ENCODE measurements around the gene RB1. TPM values are rescaled to one million over a fixed set of nuclear protein-coding genes. Genes with fewer than 3 reads are reported as not detected.

RB1 gene
- total and polyA plus RNA-seq, 9 of the 15 experiments (the other 6 are each of a cell fraction or from before 2014, with no cell fraction given), result 5.0 to 23.8 (median 17.9) TPM

DNA sequence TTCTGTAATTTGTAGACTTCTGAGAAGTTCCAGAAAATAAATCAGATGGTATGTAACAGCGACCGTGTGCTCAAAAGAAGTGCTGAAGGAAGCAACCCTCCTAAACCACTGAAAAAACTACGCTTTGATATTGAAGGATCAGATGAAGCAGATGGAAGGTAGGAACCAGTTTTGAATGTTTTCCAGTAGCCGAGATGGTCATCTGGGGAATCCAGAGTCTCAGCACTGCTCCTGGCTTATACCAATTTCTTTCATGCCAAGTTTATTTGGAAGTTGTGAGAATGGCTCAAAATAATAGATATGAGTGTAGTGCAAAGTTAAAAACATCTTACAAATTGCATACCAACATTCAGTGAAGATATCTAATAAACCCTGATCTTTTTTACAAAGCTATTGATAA lies 173.1 kb downstream of the RB1 start:
- H3K4me1 ChIP-seq (replicated peaks in 1 of 2; ENCODE audit: control insufficient read depth in 2 of 2, insufficient read depth in 2 of 2, low read length in 2 of 2), result no peaks in the 10 kb centered on the region
- H3K4me3 ChIP-seq, result no peak overlapping the region
- in situ Hi-C loops (cut with MboI), result no loop called here
- H4K20me1 ChIP-seq (replicated peaks; ENCODE audit: control insufficient read depth, insufficient read depth, low read length), result no peaks in the 10 kb centered on the region
- intact Hi-C loops (cut with micrococcal nuclease), result no loop called here
- DNase-seq (ENCODE audit: extremely low read depth in 1 of 4, low spot score in 3 of 4) (no peak), ATAC-seq (no peak), FAIRE-seq (no peak)
- CTCF ChIA-PET (ENCODE audit: low intra/inter-chr PET ratio), result no interaction called here
- no peaks in the 10 kb centered on the region for H3K27me3 ChIP-seq (ENCODE audit: control insufficient read depth in 2 of 2, insufficient read depth in 2 of 2, low read length in 2 of 2)
- POLR2A ChIA-PET, result interaction anchor here (0.7 kb wide), 1 partner anchor 173 kb away, joined by 3 read pairs; no protein-coding TSS in a partner anchor
- WGBS (ENCODE audit: insufficient coverage, low coverage, missing lambda C conversion rate), result 61% methylated on average over 4 of the region's 4 CpGs
- peaks cover 3% of the 10 kb centered on the region; the same call in 1 of the 3 replicates for H3K36me3 ChIP-seq (ENCODE audit: control insufficient read depth, insufficient read depth, low read length)
- no peak overlapping the region for H2AFZ ChIP-seq (ENCODE audit: low read depth, low read length)
- H3K9me1 ChIP-seq (ENCODE audit: control insufficient read depth, insufficient read depth, low read length), result no peaks in the 10 kb centered on the region
- H3K9ac ChIP-seq (ENCODE audit: insufficient read depth in 1 of 2, low read depth in 2 of 2, low read length in 2 of 2), result no peak overlapping the region
- no peak overlapping the region for H3K4me2 ChIP-seq (ENCODE audit: insufficient read depth, low read length)
- H3K79me2 ChIP-seq (ENCODE audit: control insufficient read depth, insufficient read depth, low read length), result no peaks in the 10 kb centered on the region
- no peaks in the 10 kb centered on the region for H3K9me3 ChIP-seq (replicated peaks; ENCODE audit: control insufficient read depth, insufficient read depth, low read depth, low read length)
- H3K27ac ChIP-seq (ENCODE audit: extremely low read depth, low read depth, low read length), result no peak overlapping the region
- BruUV-seq (replicated peaks), result no TSS peak
- TF ChIP-seq, protein P1, sequence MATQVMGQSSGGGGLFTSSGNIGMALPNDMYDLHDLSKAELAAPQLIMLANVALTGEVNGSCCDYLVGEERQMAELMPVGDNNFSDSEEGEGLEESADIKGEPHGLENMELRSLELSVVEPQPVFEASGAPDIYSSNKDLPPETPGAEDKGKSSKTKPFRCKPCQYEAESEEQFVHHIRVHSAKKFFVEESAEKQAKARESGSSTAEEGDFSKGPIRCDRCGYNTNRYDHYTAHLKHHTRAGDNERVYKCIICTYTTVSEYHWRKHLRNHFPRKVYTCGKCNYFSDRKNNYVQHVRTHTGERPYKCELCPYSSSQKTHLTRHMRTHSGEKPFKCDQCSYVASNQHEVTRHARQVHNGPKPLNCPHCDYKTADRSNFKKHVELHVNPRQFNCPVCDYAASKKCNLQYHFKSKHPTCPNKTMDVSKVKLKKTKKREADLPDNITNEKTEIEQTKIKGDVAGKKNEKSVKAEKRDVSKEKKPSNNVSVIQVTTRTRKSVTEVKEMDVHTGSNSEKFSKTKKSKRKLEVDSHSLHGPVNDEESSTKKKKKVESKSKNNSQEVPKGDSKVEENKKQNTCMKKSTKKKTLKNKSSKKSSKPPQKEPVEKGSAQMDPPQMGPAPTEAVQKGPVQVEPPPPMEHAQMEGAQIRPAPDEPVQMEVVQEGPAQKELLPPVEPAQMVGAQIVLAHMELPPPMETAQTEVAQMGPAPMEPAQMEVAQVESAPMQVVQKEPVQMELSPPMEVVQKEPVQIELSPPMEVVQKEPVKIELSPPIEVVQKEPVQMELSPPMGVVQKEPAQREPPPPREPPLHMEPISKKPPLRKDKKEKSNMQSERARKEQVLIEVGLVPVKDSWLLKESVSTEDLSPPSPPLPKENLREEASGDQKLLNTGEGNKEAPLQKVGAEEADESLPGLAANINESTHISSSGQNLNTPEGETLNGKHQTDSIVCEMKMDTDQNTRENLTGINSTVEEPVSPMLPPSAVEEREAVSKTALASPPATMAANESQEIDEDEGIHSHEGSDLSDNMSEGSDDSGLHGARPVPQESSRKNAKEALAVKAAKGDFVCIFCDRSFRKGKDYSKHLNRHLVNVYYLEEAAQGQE (IDR thresholded peaks at IDR 0.05; ENCODE audit: borderline replicate concordance), result no peak
- TF ChIP-seq, protein P1 (CRISPR knock-in tag; IDR thresholded peaks at IDR 0.05; ENCODE audit: low read depth), result no peak
- TF ChIP-seq, protein P2, sequence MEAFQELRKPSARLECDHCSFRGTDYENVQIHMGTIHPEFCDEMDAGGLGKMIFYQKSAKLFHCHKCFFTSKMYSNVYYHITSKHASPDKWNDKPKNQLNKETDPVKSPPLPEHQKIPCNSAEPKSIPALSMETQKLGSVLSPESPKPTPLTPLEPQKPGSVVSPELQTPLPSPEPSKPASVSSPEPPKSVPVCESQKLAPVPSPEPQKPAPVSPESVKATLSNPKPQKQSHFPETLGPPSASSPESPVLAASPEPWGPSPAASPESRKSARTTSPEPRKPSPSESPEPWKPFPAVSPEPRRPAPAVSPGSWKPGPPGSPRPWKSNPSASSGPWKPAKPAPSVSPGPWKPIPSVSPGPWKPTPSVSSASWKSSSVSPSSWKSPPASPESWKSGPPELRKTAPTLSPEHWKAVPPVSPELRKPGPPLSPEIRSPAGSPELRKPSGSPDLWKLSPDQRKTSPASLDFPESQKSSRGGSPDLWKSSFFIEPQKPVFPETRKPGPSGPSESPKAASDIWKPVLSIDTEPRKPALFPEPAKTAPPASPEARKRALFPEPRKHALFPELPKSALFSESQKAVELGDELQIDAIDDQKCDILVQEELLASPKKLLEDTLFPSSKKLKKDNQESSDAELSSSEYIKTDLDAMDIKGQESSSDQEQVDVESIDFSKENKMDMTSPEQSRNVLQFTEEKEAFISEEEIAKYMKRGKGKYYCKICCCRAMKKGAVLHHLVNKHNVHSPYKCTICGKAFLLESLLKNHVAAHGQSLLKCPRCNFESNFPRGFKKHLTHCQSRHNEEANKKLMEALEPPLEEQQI (IDR thresholded peaks at IDR 0.05), result no peak
- TF ChIP-seq, protein P3, sequence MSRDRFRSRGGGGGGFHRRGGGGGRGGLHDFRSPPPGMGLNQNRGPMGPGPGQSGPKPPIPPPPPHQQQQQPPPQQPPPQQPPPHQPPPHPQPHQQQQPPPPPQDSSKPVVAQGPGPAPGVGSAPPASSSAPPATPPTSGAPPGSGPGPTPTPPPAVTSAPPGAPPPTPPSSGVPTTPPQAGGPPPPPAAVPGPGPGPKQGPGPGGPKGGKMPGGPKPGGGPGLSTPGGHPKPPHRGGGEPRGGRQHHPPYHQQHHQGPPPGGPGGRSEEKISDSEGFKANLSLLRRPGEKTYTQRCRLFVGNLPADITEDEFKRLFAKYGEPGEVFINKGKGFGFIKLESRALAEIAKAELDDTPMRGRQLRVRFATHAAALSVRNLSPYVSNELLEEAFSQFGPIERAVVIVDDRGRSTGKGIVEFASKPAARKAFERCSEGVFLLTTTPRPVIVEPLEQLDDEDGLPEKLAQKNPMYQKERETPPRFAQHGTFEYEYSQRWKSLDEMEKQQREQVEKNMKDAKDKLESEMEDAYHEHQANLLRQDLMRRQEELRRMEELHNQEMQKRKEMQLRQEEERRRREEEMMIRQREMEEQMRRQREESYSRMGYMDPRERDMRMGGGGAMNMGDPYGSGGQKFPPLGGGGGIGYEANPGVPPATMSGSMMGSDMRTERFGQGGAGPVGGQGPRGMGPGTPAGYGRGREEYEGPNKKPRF (IDR thresholded peaks at IDR 0.05; ENCODE audit: low read depth, low read length), result no peak
- TF ChIP-seq MEIS2 (IDR thresholded peaks at IDR 0.05; ENCODE audit: partially characterized antibody) (no peak), GABPB2 (CRISPR knock-in tag; conservative IDR thresholded peaks at IDR 0.05) (no peak), PURB (CRISPR knock-in tag; IDR thresholded peaks at IDR 0.05; ENCODE audit: low read depth) (no peak), ZNF263 (CRISPR knock-in tag; IDR thresholded peaks at IDR 0.05; ENCODE audit: borderline replicate concordance) (no peak)
- TF ChIP-seq, protein P4, sequence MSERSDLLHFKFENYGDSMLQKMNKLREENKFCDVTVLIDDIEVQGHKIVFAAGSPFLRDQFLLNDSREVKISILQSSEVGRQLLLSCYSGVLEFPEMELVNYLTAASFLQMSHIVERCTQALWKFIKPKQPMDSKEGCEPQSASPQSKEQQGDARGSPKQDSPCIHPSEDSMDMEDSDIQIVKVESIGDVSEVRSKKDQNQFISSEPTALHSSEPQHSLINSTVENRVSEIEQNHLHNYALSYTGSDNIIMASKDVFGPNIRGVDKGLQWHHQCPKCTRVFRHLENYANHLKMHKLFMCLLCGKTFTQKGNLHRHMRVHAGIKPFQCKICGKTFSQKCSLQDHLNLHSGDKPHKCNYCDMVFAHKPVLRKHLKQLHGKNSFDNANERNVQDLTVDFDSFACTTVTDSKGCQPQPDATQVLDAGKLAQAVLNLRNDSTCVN (CRISPR knock-in tag; IDR thresholded peaks at IDR 0.05), result no peak

All from K562 (cell line).